Nucleus accumbens (tissue), 56 donors: ENCODE results near the gene DHRS4.
"Not testable (repeated sequence)": the region's sequence is repeated elsewhere in the genome, so short reads cannot be mapped to it uniquely, and the experiment has no call there.

Source experiments
- DNase-seq, 56 donors: peaks; one replicate each; lab custom pipeline; 2025; lab: John Stamatoyannopoulos, UW

Gene DHRS4

GRCh38 chr14:23981951-23982813 lies 28.6 kb downstream of the DHRS4 start:
- not testable (repeated sequence) for DNase-seq

GRCh38 chr14:23984891-23985602 lies 31.5 kb downstream of the DHRS4 start:
- no peak for DNase-seq

- not testable (repeated sequence) for DNase-seq
Observed at GRCh38 chr14:23988223-23988606, 34.6 kb downstream of the DHRS4 start.

- peak in 22 of 56 donors; percentile 3 to 58 (median 17) for DNase-seq
Observed at GRCh38 chr14:23988607-23989363, 35.2 kb downstream of the DHRS4 start, which contains the start of gene DHRS4L2. DHRS4L2 (plus strand) TSS chr14:23988929; CDS start chr14:23988948, 19 bp downstream.

GRCh38 chr14:23989734-23990445 lies 36.3 kb downstream of the DHRS4 start:
- peak in 41 of 56 donors; percentile 23 to 84 (median 56) for DNase-seq

- not testable (repeated sequence) for DNase-seq
Observed at GRCh38 chr14:23990961-23991360, 37.4 kb downstream of the DHRS4 start.

GRCh38 chr14:23993042-23993441 lies 39.5 kb downstream of the DHRS4 start:
- DNase-seq = not testable (repeated sequence)

- not testable (repeated sequence) for DNase-seq
Observed at GRCh38 chr14:23996009-23996408, 42.4 kb downstream of the DHRS4 start.

- not testable (repeated sequence) for DNase-seq
Observed at GRCh38 chr14:23996825-23997224, 43.3 kb downstream of the DHRS4 start.

GRCh38 chr14:23999640-24000039 lies 46.1 kb downstream of the DHRS4 start:
- not testable (repeated sequence) for DNase-seq

GRCh38 chr14:24001078-24001477 lies 47.5 kb downstream of the DHRS4 start:
- DNase-seq = not testable (repeated sequence)

- DNase-seq = not testable (repeated sequence)
Observed at GRCh38 chr14:24001679-24002078, 48.1 kb downstream of the DHRS4 start.

- DNase-seq = not testable (repeated sequence)
Observed at GRCh38 chr14:24006471-24006816, 52.9 kb downstream of the DHRS4 start.

GRCh38 chr14:24006817-24007652 lies 53.5 kb downstream of the DHRS4 start:
- peak in 37 of 56 donors; percentile 5 to 75 (median 42) for DNase-seq

GRCh38 chr14:24011051-24011450 lies 57.5 kb downstream of the DHRS4 start:
- no peak for DNase-seq

GRCh38 chr14:24012726-24013273 lies 59.2 kb downstream of the DHRS4 start:
- peak in 1 of 56 donors; percentile 10 for DNase-seq

- DNase-seq = peak in 27 of 56 donors; percentile 6 to 59 (median 28)
Observed at GRCh38 chr14:24013654-24014514, 60.3 kb downstream of the DHRS4 start.

GRCh38 chr14:24015745-24016144 lies 62.2 kb downstream of the DHRS4 start:
- not testable (repeated sequence) for DNase-seq
